ENCODE measurements around the gene ZC3H18.

ZC3H18 gene

GRCh38 chr16:88599092-88599733 is 29.0 kb downstream of the ZC3H18 start:
- TF ChIP-seq ZFP3 (CRISPR knock-in tag; IDR thresholded peaks at IDR 0.05) (no peak), PPARA (CRISPR knock-in tag; IDR thresholded peaks at IDR 0.05; ENCODE audit: borderline replicate concordance) (no peak), GLIS3 (CRISPR knock-in tag; IDR thresholded peaks at IDR 0.05) (no peak), SNAI2 (CRISPR knock-in tag; IDR thresholded peaks at IDR 0.05) (no peak), CSRNP3 (CRISPR knock-in tag; IDR thresholded peaks at IDR 0.05) (no peak), RARB (CRISPR knock-in tag; IDR thresholded peaks at IDR 0.05) (no peak), ESRRG (CRISPR knock-in tag; IDR thresholded peaks at IDR 0.05) (no peak), ISL1 (CRISPR knock-in tag; IDR thresholded peaks at IDR 0.05) (no peak), CSDC2 (CRISPR knock-in tag; IDR thresholded peaks at IDR 0.05) (no peak), OSR1 (CRISPR knock-in tag; IDR thresholded peaks at IDR 0.05) (no peak), ZNF70 (CRISPR knock-in tag; IDR thresholded peaks at IDR 0.05) (no peak), ZNF8 (CRISPR knock-in tag; IDR thresholded peaks at IDR 0.05) (no peak), TCF4 (CRISPR knock-in tag; IDR thresholded peaks at IDR 0.05; ENCODE audit: borderline replicate concordance) (no peak)
- TF ChIP-seq, protein P1, sequence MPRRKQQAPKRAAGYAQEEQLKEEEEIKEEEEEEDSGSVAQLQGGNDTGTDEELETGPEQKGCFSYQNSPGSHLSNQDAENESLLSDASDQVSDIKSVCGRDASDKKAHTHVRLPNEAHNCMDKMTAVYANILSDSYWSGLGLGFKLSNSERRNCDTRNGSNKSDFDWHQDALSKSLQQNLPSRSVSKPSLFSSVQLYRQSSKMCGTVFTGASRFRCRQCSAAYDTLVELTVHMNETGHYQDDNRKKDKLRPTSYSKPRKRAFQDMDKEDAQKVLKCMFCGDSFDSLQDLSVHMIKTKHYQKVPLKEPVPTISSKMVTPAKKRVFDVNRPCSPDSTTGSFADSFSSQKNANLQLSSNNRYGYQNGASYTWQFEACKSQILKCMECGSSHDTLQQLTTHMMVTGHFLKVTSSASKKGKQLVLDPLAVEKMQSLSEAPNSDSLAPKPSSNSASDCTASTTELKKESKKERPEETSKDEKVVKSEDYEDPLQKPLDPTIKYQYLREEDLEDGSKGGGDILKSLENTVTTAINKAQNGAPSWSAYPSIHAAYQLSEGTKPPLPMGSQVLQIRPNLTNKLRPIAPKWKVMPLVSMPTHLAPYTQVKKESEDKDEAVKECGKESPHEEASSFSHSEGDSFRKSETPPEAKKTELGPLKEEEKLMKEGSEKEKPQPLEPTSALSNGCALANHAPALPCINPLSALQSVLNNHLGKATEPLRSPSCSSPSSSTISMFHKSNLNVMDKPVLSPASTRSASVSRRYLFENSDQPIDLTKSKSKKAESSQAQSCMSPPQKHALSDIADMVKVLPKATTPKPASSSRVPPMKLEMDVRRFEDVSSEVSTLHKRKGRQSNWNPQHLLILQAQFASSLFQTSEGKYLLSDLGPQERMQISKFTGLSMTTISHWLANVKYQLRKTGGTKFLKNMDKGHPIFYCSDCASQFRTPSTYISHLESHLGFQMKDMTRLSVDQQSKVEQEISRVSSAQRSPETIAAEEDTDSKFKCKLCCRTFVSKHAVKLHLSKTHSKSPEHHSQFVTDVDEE (CRISPR knock-in tag; IDR thresholded peaks at IDR 0.05) = no peak
- ATAC-seq = no peak

GRCh38 chr16:88599825-88600538 is 29.8 kb downstream of the ZC3H18 start:
- TF ChIP-seq, protein P2, sequence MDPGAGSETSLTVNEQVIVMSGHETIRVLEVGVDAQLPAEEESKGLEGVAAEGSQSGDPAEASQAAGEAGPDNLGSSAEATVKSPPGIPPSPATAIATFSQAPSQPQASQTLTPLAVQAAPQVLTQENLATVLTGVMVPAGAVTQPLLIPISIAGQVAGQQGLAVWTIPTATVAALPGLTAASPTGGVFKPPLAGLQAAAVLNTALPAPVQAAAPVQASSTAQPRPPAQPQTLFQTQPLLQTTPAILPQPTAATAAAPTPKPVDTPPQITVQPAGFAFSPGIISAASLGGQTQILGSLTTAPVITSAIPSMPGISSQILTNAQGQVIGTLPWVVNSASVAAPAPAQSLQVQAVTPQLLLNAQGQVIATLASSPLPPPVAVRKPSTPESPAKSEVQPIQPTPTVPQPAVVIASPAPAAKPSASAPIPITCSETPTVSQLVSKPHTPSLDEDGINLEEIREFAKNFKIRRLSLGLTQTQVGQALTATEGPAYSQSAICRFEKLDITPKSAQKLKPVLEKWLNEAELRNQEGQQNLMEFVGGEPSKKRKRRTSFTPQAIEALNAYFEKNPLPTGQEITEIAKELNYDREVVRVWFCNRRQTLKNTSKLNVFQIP (CRISPR knock-in tag; IDR thresholded peaks at IDR 0.05; ENCODE audit: borderline replicate concordance, low read depth) = no peak
- TF ChIP-seq, protein P1 (CRISPR knock-in tag; IDR thresholded peaks at IDR 0.05) = no peak
- TF ChIP-seq TCF4 (CRISPR knock-in tag; IDR thresholded peaks at IDR 0.05; ENCODE audit: borderline replicate concordance) = no peak
- no peak for TF ChIP-seq ZC3H10 (CRISPR knock-in tag; IDR thresholded peaks at IDR 0.05)
- TF ChIP-seq BACH2 (CRISPR knock-in tag; IDR thresholded peaks at IDR 0.05; ENCODE audit: borderline replicate concordance) = no peak
- TF ChIP-seq OSR1 (CRISPR knock-in tag; IDR thresholded peaks at IDR 0.05) = no peak
- TF ChIP-seq ZFP3 (CRISPR knock-in tag; IDR thresholded peaks at IDR 0.05) = no peak
- no peak for TF ChIP-seq ZNF70 (CRISPR knock-in tag; IDR thresholded peaks at IDR 0.05)
- TF ChIP-seq TOX (CRISPR knock-in tag; IDR thresholded peaks at IDR 0.05; ENCODE audit: borderline replicate concordance) = no peak
- no peak for TF ChIP-seq ZNF565 (CRISPR knock-in tag; conservative IDR thresholded peaks at IDR 0.05; ENCODE audit: low read depth)
- no peak for TF ChIP-seq ESRRG (CRISPR knock-in tag; IDR thresholded peaks at IDR 0.05)
- TF ChIP-seq GLIS3 (CRISPR knock-in tag; IDR thresholded peaks at IDR 0.05) = no peak
- TF ChIP-seq CSDC2 (CRISPR knock-in tag; IDR thresholded peaks at IDR 0.05) = no peak
- TF ChIP-seq ARNTL (CRISPR knock-in tag; IDR thresholded peaks at IDR 0.05; ENCODE audit: borderline replicate concordance, low read depth) = no peak
- no peak for TF ChIP-seq SNAI2 (CRISPR knock-in tag; IDR thresholded peaks at IDR 0.05)
- no peak for TF ChIP-seq ISL1 (CRISPR knock-in tag; IDR thresholded peaks at IDR 0.05)
- TF ChIP-seq PATZ1 (CRISPR knock-in tag; IDR thresholded peaks at IDR 0.05; ENCODE audit: borderline replicate concordance) = no peak
- TF ChIP-seq ZNF8 (CRISPR knock-in tag; IDR thresholded peaks at IDR 0.05) = no peak
- no peak for ATAC-seq

Data from SK-N-SH treated with all-trans-retinoic acid at 6 μM for 48 hours (cell line).